ENCODE data around the gene TM2D1.
A peak's percentile ranks its signal among the peaks of the same experiment; 100 is the strongest.
"Not testable (repeated sequence)": the region's sequence is repeated elsewhere in the genome, so short reads cannot be mapped to it uniquely, and the experiment has no call there.

TM2D1 gene

GRCh38 chr1:61724813-61725694, at the start of gene TM2D1:
TSS of gene TM2D1 (minus strand) at chr1:61725141. CDS start at chr1:61725120, 21 bp downstream.
- DNase-seq (ENCODE audit: low read depth), result peak; percentile 77

GRCh38 chr1:61770131-61770530, 45.2 kb upstream of the TM2D1 start:
- no peak for DNase-seq (ENCODE audit: low read depth)

- no peak for DNase-seq (ENCODE audit: low read depth)
Observed at GRCh38 chr1:61757950-61758349, 33.0 kb upstream of the TM2D1 start.

GRCh38 chr1:61756773-61757172, 31.8 kb upstream of the TM2D1 start:
- DNase-seq (ENCODE audit: low read depth), result no peak

- DNase-seq (ENCODE audit: low read depth), result no peak
Observed at GRCh38 chr1:61754545-61754944, 29.6 kb upstream of the TM2D1 start.

GRCh38 chr1:61753998-61754508, 29.1 kb upstream of the TM2D1 start:
- DNase-seq (ENCODE audit: low read depth), result no peak

- DNase-seq (ENCODE audit: low read depth), result no peak
Observed at GRCh38 chr1:61752921-61753389, 28.0 kb upstream of the TM2D1 start.

GRCh38 chr1:61749574-61749973, 24.6 kb upstream of the TM2D1 start:
- no peak for DNase-seq (ENCODE audit: low read depth)

GRCh38 chr1:61748566-61748965, 23.6 kb upstream of the TM2D1 start:
- no peak for DNase-seq (ENCODE audit: low read depth)

GRCh38 chr1:61746813-61747212, 21.9 kb upstream of the TM2D1 start:
- no peak for DNase-seq (ENCODE audit: low read depth)

- DNase-seq (ENCODE audit: low read depth), result no peak
Observed at GRCh38 chr1:61743716-61744580, 19.0 kb upstream of the TM2D1 start.

- no peak for DNase-seq (ENCODE audit: low read depth)
Observed at GRCh38 chr1:61743431-61743705, 18.4 kb upstream of the TM2D1 start.

- no peak for DNase-seq (ENCODE audit: low read depth)
Observed at GRCh38 chr1:61742620-61743430, 17.9 kb upstream of the TM2D1 start.

GRCh38 chr1:61741711-61742619, 17.0 kb upstream of the TM2D1 start, which contains the start of gene PATJ:
TSS of gene PATJ (plus strand) at chr1:61742480. CDS start at chr1:61762893, 20,413 bp downstream.
- no peak for DNase-seq (ENCODE audit: low read depth)

- no peak for DNase-seq (ENCODE audit: low read depth)
Observed at GRCh38 chr1:61740751-61741700, 16.1 kb upstream of the TM2D1 start.

- DNase-seq (ENCODE audit: low read depth), result no peak
Observed at GRCh38 chr1:61732726-61733125, 7.8 kb upstream of the TM2D1 start.

- DNase-seq (ENCODE audit: low read depth), result not testable (repeated sequence)
Observed at GRCh38 chr1:61730679-61731078, 5.7 kb upstream of the TM2D1 start.

GRCh38 chr1:61727544-61727943, 2.6 kb upstream of the TM2D1 start:
- DNase-seq (ENCODE audit: low read depth), result no peak

GRCh38 chr1:61724506-61724812, 482 bp downstream of the TM2D1 start:
- DNase-seq (ENCODE audit: low read depth), result no peak

Data from HS-27A (cell line).